ENCODE measurements around the gene ULK4. TPM values are rescaled to one million over a fixed set of nuclear protein-coding genes. Genes with fewer than 3 reads are reported as not detected.

ULK4 gene
- total RNA-seq, 1 experiment from 2014 or later: 14.3 TPM

GRCh38 chr3:41290736-41291135 lies 671.2 kb downstream of the ULK4 start:
- in situ Hi-C loops (cut with HindIII; ENCODE audit: low pct_unique_long_range_greater_than_20kb, low sequenced_read_pairs): no loop called here
- H3K4me1 ChIP-seq (ENCODE audit: control insufficient read depth, insufficient read depth, low read length): no peaks in the 10 kb centered on the region
- H3K4me3 ChIP-seq (ENCODE audit: low read depth in 2 of 2, low read length in 2 of 2): no peak overlapping the region
- H3K36me3 ChIP-seq (ENCODE audit: control insufficient read depth, insufficient read depth, low read length): no peaks in the 10 kb centered on the region
- POLR2A ChIA-PET: no interaction called here
- BruUV-seq (replicated peaks): no TSS peak
- TF ChIP-seq POLR2AphosphoS5 (IDR thresholded peaks at IDR 0.05; ENCODE audit: low read depth, low read length): no peak
- TF ChIP-seq SIN3A (IDR thresholded peaks at IDR 0.05; ENCODE audit: borderline replicate concordance, insufficient read depth, low read depth, low read length): no peak
- no peak for TF ChIP-seq CTCF (IDR thresholded peaks at IDR 0.05)
- TF ChIP-seq TCF7L2 (IDR thresholded peaks at IDR 0.05; ENCODE audit: low read depth, low read length): no peak
- no peak for TF ChIP-seq REST (IDR thresholded peaks at IDR 0.05; ENCODE audit: insufficient read depth in 1 of 2, low read depth in 2 of 2, low read length in 1 of 2)
- ATAC-seq (no peak), DNase-seq (ENCODE audit: low read depth, low spot score) (no peak)
- no peaks in the 10 kb centered on the region for H3K27me3 ChIP-seq (ENCODE audit: control insufficient read depth, insufficient read depth, low read length)
- CTCF ChIA-PET: no interaction called here
- intact Hi-C loops (cut with micrococcal nuclease; ENCODE audit: unreplicated experiment): no loop called here
- H3K27ac ChIP-seq (ENCODE audit: low read length): no peak overlapping the region
- H3K9me3 ChIP-seq (ENCODE audit: control insufficient read depth, insufficient read depth, low read depth, low read length): no peaks in the 10 kb centered on the region

- no peaks in the 10 kb centered on the region for H3K9me3 ChIP-seq (ENCODE audit: control insufficient read depth, insufficient read depth, low read depth, low read length)
- in situ Hi-C loops (cut with HindIII; ENCODE audit: low pct_unique_long_range_greater_than_20kb, low sequenced_read_pairs) (no loop called here), intact Hi-C loops (cut with micrococcal nuclease; ENCODE audit: unreplicated experiment) (no loop called here)
- no peaks in the 10 kb centered on the region for H3K4me1 ChIP-seq (ENCODE audit: control insufficient read depth, insufficient read depth, low read length)
- ChIA-PET POLR2A (no interaction called here), CTCF (no interaction called here)
- ATAC-seq (no peak), DNase-seq (ENCODE audit: low read depth, low spot score) (no peak)
- no peak overlapping the region for H3K27ac ChIP-seq (ENCODE audit: low read length)
- TF ChIP-seq SIN3A (IDR thresholded peaks at IDR 0.05; ENCODE audit: borderline replicate concordance, insufficient read depth, low read depth, low read length): no peak
- H3K27me3 ChIP-seq (ENCODE audit: control insufficient read depth, insufficient read depth, low read length): no peaks in the 10 kb centered on the region
- no TSS peak for BruUV-seq (replicated peaks)
- H3K4me3 ChIP-seq (ENCODE audit: low read depth in 2 of 2, low read length in 2 of 2): no peak overlapping the region
- no peaks in the 10 kb centered on the region for H3K36me3 ChIP-seq (ENCODE audit: control insufficient read depth, insufficient read depth, low read length)
Observed at GRCh38 chr3:41290306-41290705, 671.6 kb downstream of the ULK4 start.

- no peak for ATAC-seq
- Histone ChIP-seq H3K4me3 (ENCODE audit: low read depth in 2 of 2, low read length in 2 of 2) (no peak overlapping the region), H3K9me3 (ENCODE audit: control insufficient read depth, insufficient read depth, low read depth, low read length) (no peaks in the 10 kb centered on the region), H3K36me3 (ENCODE audit: control insufficient read depth, insufficient read depth, low read length) (no peaks in the 10 kb centered on the region), H3K4me1 (ENCODE audit: control insufficient read depth, insufficient read depth, low read length) (no peaks in the 10 kb centered on the region), H3K27ac (ENCODE audit: low read length) (no peak overlapping the region), H3K27me3 (ENCODE audit: control insufficient read depth, insufficient read depth, low read length) (no peaks in the 10 kb centered on the region)
- intact Hi-C loops (cut with micrococcal nuclease; ENCODE audit: unreplicated experiment) (no loop called here), in situ Hi-C loops (cut with HindIII; ENCODE audit: low pct_unique_long_range_greater_than_20kb, low sequenced_read_pairs) (no loop called here)
- ChIA-PET CTCF (no interaction called here), POLR2A (no interaction called here)
- DNase-seq (ENCODE audit: low read depth, low spot score): no peak
- TF ChIP-seq CTCF (IDR thresholded peaks at IDR 0.05) (no peak), POLR2AphosphoS5 (IDR thresholded peaks at IDR 0.05; ENCODE audit: low read depth, low read length) (no peak), SIN3A (IDR thresholded peaks at IDR 0.05; ENCODE audit: borderline replicate concordance, insufficient read depth, low read depth, low read length) (no peak), TCF7L2 (IDR thresholded peaks at IDR 0.05; ENCODE audit: low read depth, low read length) (no peak), REST (IDR thresholded peaks at IDR 0.05; ENCODE audit: insufficient read depth in 1 of 2, low read depth in 2 of 2, low read length in 1 of 2) (no peak)
- no TSS peak for BruUV-seq (replicated peaks)
Observed at GRCh38 chr3:41288785-41289184, 673.1 kb downstream of the ULK4 start.
